Neutrophil (primary cell): Measurements from ENCODE around the gene EVL.

ENCODE experiments used
- H3K27ac ChIP-seq: fragments of 200-600 bp; sonication (generic); 2 replicates; pipeline ENCODE4 v1.5.1; 2016; ENCODE audit warnings: mild to moderate bottlenecking, moderate library complexity
- H3K27me3 ChIP-seq: fragments of 200-600 bp; sonication (generic); 2 replicates; pipeline ENCODE4 v1.6.0; 2016; ENCODE audit warnings: mild to moderate bottlenecking
- H3K36me3 ChIP-seq: fragments of 200-600 bp; sonication (generic); 2 replicates; pipeline ENCODE4 v1.5.1; 2017
- H3K4me1 ChIP-seq, 2 experiments: fragments of 200-600 bp in 1 of 2; sonication (generic) in 1 of 2; 1 replicate in 1 of 2; 2 replicates in 1 of 2; pipeline versions ENCODE4 v1.5.1 to v1.6.1; 2013 to 2016; ENCODE audit warnings: low read depth in 1 of 2, low read length in 1 of 2, mild to moderate bottlenecking in 1 of 2, moderate library complexity in 1 of 2; ENCODE audit not compliant: control insufficient read depth in 1 of 2, insufficient read depth in 1 of 2
- H3K4me3 ChIP-seq, 2 experiments: fragments of 200-600 bp in 1 of 2; sonication (generic) in 1 of 2; 1 replicate in 1 of 2; 2 replicates in 1 of 2; pipeline ENCODE4 v1.5.1; 2013 to 2016; ENCODE audit warnings: low read depth in 1 of 2, low read length in 1 of 2, mild to moderate bottlenecking in 1 of 2, moderate library complexity in 1 of 2
- H3K9me3 ChIP-seq: fragments of 200-600 bp; sonication (generic); 2 replicates; pipeline ENCODE4 v1.5.1; 2016
- TF ChIP-seq, protein P1 (sequence below): fragments of 200-600 bp; sonication (generic); IDR thresholded peaks from 2 replicates; pipeline ENCODE4 v1.5.1; 2016; ENCODE audit warnings: antibody characterized with exemption

The EVL gene

GRCh38 chr14:100104006-100104352, 38.8 kb downstream of the EVL start:
- H3K36me3 ChIP-seq = no peaks in the 10 kb centered on the region

DNA sequence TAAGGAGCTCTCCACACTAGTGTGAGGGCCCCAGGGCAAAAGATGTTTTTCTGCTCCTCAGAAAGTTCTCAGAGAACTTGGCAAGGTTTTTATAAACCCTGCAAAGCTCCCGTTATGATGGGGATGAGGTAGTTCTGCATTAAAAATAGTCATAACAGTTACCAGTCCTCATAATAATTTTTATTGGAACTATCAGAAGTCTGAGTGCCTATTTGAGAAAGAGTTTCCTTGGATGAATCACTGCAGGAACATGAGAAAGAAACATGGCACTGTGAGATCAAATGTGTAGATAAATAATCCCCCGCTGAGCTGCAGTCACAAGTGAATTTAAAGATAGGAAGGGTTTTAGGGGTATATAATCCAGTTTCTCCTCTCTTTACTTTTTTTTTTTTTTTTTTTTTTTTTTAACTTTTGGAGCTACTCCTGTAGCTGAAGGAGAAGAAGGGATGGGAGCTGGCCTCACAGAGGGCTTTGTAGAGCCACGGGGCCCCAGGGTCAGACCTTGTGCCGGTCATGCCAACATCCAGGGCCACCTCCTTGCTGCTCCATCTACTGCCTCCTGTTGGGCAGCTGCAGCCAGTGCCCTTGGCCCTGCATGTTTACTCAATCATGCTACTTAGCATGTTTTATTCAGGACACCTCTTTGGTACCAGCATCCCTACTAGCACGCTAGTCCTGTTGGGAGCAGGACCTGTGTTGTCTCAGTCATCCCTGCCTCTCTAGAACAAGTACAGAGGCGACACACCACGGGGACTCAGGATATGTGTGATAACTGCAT, 39.5 kb downstream of the EVL start:
- Histone ChIP-seq H3K27ac (peak overlapping the region; percentile 81), H3K36me3 (no peaks in the 10 kb centered on the region), H3K27me3 (no peaks in the 10 kb centered on the region), H3K4me3 (no peak overlapping the region), H3K9me3 (no peaks in the 10 kb centered on the region), H3K4me1 (peaks cover 35 to 41% of the 10 kb centered on the region in 2 experiments)
- TF ChIP-seq, protein P1, sequence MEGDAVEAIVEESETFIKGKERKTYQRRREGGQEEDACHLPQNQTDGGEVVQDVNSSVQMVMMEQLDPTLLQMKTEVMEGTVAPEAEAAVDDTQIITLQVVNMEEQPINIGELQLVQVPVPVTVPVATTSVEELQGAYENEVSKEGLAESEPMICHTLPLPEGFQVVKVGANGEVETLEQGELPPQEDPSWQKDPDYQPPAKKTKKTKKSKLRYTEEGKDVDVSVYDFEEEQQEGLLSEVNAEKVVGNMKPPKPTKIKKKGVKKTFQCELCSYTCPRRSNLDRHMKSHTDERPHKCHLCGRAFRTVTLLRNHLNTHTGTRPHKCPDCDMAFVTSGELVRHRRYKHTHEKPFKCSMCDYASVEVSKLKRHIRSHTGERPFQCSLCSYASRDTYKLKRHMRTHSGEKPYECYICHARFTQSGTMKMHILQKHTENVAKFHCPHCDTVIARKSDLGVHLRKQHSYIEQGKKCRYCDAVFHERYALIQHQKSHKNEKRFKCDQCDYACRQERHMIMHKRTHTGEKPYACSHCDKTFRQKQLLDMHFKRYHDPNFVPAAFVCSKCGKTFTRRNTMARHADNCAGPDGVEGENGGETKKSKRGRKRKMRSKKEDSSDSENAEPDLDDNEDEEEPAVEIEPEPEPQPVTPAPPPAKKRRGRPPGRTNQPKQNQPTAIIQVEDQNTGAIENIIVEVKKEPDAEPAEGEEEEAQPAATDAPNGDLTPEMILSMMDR = no peak

More at GRCh38 chr14:100104006-100104352, 38.8 kb downstream of the EVL start:
- TF ChIP-seq, protein P1 = no peak
- H3K4me3 ChIP-seq = no peak overlapping the region
- H3K4me1 ChIP-seq = peaks cover 35 to 41% of the 10 kb centered on the region in 2 experiments
- H3K27ac ChIP-seq = no peak overlapping the region
- no peaks in the 10 kb centered on the region for H3K27me3 ChIP-seq
- no peaks in the 10 kb centered on the region for H3K9me3 ChIP-seq

- H3K4me3 ChIP-seq = no peak overlapping the region
- TF ChIP-seq, protein P1 = no peak
- H3K36me3 ChIP-seq = no peaks in the 10 kb centered on the region
- H3K9me3 ChIP-seq = no peaks in the 10 kb centered on the region
- peak overlapping the region; percentile 81 for H3K27ac ChIP-seq
- peaks cover 40 to 43% of the 10 kb centered on the region in 2 experiments for H3K4me1 ChIP-seq
- no peaks in the 10 kb centered on the region for H3K27me3 ChIP-seq
Observed at GRCh38 chr14:100105357-100106169, 40.3 kb downstream of the EVL start.

DNA sequence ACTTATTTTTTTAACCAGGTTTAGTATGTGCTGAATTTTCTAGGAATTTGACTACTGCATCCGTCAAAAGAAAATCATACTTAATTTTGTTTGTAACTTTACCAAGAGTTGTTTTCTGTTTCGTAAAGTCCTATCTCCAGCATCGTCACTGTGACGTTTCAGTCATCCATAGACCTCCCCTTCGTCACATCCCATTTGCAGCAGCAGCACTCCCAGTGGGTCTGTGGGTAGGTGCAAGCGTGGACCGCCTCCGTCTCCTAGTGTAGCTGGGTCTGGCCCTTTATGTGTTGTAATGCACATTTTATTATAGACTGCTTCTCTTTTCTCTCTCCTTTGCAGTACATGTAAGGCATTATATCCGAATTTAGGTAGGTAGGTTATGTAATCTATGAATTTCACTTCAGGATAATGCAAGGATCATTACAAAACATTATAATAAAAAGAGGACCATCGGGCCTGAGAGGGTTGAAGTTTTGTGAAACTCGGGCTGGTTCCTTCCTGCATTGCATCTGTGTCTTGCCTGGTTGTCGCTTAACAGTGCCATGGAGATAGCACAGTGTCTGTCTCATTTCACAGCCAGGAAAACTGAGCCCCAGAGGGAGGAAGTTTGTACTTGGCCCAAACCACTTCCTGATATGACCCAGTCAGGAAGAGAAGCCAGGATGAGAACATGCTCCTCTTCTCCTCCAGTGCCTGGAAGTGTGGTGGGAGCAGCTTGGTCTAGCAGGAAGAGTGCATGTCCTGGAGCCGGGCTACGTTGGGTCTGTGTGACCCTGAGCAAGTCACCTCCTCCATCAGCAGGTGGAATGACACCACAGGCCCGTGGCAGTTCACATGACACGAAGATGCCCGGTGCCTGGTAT, 41.3 kb downstream of the EVL start:
- H3K4me1 ChIP-seq = peaks cover 44 to 49% of the 10 kb centered on the region in 2 experiments
- no peaks in the 10 kb centered on the region for H3K9me3 ChIP-seq
- H3K36me3 ChIP-seq = no peaks in the 10 kb centered on the region
- TF ChIP-seq, protein P1 = peak; percentile 17
- H3K27ac ChIP-seq = peak overlapping the region; percentile 81
- peak overlapping the region in 1 of 2 experiments; percentile 14 for H3K4me3 ChIP-seq
- no peaks in the 10 kb centered on the region for H3K27me3 ChIP-seq

DNA sequence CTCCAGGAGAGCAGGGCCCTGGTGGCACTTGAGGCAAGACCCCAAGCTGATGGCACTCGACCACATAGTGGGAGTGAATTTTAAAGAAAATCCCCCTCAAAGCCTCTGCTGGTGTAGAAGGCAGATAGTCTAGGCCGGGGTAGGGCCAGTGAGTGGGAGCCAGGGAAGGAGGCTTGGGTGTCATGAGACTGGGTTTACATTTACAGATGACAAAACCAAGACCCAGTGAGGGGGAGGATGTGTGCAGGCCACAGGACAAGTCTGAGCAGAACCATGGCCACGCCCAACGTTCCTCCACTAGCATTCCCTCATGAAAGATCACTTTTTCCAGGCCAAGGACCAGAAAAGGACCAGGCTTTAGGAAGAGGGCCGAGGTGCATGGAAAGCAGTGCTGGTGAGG, 42.0 kb downstream of the EVL start:
- Histone ChIP-seq H3K4me1 (peaks cover 46 to 54% of the 10 kb centered on the region in 2 experiments), H3K9me3 (no peaks in the 10 kb centered on the region), H3K27ac (peak overlapping the region; percentile 81), H3K27me3 (no peaks in the 10 kb centered on the region), H3K36me3 (no peaks in the 10 kb centered on the region), H3K4me3 (no peak overlapping the region)
- TF ChIP-seq, protein P1 = no peak
